ENCODE results near the gene RDX.
"Not testable (repeated sequence)": the region's sequence is repeated elsewhere in the genome, so short reads cannot be mapped to it uniquely, and the experiment has no call there.

The RDX gene

DNA sequence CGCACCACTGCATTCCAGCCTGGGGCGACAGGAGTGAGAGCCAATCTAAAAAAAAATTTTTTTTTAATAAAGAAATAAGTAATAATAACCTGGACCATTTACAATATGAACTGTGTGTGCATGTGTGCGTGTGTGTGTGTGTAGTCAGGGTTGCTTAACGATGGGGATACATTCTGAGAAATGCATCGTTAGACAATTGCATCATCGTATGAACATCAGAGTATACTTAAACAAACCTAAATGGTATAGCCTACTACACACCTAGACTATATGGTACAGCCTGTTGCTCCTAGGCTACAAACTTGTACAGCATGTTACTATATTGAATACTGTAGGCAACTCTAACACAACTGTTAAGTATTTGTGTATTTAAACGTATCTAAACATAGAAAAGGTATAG is 26.4 kb downstream of the RDX start:
- DNase-seq (ENCODE audit: low spot score): no peak

DNA sequence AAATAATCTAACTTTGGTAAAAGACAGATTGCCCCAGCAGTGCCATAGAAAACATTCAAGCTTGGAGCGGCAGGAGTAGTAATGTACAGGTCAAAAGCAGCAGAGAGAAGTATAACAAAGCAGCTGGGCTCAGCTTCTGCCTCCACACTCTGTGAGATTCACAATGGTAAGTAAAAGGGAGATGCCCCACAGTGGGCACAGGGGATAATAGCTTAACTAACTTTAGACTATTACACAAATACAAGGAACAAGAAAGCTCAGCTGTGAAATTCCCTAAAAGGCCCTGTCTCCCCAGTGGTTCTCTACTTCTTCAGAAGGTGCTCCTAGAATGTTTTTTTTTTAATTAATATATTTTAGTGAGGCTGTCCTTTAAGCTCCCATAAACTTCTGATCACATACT is 28.0 kb downstream of the RDX start:
- no peak for DNase-seq (ENCODE audit: low spot score)

DNA sequence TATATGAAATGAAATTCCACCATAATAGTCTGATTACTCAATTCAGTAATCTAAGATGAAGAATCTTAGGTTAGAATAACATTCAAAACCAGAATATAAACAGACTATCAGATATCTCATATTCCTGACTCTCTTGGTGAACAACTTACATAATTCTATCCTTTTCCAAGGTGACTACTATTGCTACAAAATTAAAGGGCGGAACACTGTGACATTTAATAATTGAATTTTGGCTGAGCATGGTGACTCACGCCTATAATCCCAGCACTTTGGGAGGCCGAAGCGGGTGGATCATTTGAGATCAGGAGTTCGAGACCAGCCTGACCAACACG is 34.4 kb downstream of the RDX start:
- DNase-seq (ENCODE audit: low spot score): no peak

DNA sequence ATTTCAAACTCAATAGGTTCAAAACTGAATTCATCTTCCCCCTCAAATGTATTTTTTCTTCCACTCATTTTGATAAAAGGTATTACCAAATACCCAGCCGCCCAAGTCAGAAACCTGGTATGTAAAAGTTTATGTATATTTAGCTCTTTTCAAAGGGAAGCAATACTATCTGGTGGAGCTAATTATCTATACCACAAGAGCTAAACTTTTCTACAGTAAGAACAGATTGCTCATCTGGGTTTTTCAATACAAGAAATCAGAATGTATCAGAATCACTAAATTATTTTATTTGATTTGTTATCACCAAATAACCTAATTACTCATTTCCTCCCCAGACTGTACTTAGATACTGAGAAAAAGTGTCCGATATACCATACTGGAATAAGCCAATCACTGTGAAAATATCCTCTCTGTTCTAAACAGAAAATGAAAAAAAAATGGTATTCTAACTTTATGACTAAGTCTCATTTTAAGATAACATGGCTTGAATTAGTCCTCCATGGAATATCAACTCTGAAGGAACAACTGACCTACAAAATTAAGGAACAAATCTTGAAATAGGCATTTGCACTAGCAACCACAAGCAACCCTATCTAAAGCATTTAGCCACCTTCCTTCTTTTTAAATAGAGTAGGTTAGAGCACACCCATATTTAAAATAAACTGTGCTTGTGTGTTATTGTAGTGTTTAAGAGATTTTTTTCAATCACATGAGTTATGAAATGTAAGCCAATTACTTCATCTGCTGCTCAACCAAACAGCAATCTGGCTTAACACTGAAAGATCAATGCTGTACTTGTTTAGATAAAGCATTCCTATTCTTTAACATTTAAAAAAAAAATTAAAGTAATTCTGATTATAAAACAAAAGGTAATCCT is 35.0 kb downstream of the RDX start:
- DNase-seq (ENCODE audit: low spot score): peak; percentile 3

DNA sequence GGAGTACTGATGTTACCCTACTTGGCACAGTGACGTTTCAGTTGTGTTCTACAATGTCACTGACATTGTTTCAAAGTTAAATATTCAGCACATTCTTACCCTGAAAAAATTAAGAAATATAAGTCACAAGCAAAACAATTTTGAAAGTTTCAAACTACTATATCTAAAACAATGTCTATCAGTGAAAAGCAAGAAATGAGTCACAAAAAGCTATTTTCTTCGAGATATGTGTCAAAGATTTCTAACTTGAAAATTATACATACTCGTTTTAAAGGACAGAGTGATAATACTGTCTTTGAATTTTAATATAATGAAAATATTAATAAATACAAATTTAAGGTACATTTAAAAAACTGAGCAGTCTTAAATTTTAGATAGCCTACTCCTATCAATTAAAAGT is 42.9 kb downstream of the RDX start:
- no peak for DNase-seq (ENCODE audit: low spot score)

DNA sequence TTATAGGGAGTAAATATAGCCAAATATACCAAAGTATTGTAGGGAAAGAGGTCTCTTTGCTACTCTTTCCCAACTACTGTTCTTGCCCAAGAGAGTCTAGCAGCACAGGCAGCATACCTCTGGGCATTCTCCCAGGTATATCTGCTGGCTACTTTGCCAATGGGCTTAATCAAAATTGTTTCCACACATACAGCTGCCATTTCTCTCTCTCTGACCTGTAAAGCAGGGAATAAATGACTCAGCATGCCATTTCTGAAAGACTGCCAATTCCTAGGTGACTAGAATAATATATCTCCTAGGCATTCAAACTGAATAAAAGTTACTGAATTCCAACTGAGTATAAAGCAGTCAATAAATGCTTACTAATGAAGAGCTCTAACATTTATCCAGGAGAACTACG is 44.6 kb downstream of the RDX start:
- DNase-seq (ENCODE audit: low spot score): no peak

DNA sequence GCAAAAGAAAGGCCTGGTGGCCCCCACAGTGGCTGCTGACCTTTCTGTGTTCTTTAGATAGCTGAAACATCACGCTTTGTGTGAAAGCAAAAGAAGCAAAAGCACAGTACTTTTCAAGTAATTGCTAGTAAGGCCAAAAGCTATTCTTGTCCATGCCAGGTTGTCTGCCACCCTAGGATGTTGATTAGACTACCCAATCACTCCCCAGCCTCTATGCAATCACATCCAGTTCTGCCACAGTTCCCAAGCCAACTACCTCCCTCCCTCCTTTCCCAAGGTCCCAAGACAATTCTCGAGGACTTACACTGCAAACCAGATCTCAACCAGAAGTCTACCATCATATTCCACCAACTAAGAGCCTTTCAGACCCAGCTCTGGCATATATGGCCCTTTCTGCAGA is 46.2 kb downstream of the RDX start:
- no peak for DNase-seq (ENCODE audit: low spot score)

DNA sequence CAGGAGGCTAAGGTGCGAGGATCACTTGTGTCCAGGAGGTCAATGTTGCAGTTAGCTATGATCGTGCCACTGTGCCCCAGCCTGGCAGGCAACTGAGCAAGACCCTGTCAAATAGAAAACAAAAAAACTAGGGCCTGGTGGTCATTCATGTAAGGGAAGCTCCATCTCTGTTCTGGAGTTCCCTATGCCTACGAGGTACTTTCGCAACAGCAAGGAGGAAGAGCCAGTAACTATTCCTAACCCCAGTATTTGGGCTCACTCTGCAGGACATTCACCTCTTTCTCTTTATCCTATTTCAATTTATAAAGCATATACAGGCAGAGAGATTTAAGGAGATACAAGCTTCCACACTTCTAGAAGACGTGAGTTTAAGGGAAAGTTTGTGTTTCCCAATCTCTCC is 46.6 kb downstream of the RDX start:
- no peak for DNase-seq (ENCODE audit: low spot score)

DNA sequence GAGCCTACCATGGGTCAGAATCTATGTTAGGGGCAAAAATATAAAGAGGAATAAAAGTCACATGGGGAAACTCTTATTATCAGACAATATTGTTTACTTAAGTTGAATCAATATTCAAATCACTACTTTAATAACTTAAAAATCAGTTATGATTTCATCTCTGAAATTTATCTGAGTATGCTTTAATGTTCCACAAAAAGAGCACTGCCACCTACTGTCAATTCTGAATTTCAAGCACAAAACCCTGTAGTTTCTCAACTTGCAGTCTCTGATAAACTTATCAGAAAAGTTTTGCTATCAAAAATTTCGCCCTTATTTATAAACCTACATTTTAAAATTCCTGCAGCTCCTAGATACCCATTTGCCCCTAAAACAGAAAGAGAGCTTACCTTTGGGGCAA is 47.3 kb downstream of the RDX start:
- no peak for DNase-seq (ENCODE audit: low spot score)

DNA sequence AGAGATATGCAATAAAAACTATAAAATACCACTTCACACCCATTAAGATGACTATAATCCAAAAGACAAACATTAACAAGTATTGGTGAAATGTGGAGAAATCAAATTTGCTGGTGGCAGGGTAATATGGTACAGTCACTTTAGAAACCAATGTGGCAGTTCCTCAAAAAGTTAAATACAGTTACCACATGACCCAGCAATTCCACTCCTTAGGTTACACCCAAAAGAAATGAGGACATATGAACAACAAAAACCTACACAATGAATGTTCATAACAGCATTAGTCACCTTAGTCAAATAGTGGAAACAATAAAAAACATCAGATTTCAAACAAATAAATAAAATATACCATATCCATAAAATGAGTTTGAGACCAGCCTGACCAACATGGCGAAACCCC is 52.6 kb downstream of the RDX start:
- DNase-seq (ENCODE audit: low spot score): no peak

DNA sequence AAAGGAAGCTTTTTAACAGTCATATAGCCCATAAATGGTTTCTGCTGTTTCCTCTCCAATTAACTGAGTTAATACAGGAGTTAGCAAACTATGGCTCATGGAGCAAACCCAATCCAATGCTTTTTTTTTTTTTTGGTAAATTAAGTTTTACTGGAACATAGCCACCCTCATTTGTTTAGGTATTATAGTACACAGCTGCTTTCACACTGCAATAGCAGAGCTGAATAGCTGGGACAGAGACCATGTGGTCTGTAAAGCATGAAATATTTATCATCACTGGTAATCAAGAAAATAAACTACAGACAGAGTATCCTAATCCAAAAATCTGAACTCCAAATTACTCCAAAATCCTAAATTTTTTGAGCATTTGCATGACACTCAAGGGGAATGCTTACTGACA is 53.7 kb downstream of the RDX start:
- DNase-seq (ENCODE audit: low spot score): no peak

DNA sequence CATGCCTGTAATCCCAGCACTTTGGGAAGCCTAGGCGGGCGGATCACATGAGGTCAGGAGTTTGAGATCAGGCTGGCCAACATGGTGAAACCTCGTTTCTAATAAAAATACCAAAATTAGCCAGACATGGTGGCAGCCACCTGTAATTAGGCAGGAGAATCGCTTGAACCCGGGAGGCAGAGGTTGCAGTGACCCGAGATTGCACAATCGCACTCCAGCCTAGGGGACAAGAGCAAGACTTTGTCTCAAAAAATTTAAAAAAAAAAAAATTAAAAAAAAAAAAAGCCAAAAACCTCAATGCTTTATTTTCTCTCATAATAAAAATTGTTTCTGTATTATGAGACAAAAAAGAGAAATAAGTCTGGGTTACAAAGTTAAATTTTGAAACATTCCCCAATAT is 54.2 kb downstream of the RDX start:
- no peak for DNase-seq (ENCODE audit: low spot score)

DNA sequence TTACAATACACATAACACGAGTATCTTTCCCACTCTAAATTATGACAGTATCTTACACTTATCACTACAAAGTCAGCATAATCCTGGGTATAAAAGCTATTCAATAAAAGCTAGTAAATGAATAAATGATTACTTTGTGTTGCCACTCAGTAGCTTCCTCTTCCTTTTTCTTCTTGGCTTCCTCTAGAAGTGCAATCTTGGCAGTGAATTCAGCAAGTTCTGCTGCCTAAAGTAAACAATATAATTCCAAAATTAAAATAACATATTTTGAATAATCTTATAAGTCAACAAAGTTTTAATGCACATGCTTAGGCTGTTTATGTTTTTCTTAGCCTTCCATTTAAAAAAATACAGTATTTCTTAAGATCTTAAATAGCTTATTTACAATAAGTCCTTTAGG is 60.4 kb downstream of the RDX start:
- DNase-seq (ENCODE audit: low spot score): no peak

DNA sequence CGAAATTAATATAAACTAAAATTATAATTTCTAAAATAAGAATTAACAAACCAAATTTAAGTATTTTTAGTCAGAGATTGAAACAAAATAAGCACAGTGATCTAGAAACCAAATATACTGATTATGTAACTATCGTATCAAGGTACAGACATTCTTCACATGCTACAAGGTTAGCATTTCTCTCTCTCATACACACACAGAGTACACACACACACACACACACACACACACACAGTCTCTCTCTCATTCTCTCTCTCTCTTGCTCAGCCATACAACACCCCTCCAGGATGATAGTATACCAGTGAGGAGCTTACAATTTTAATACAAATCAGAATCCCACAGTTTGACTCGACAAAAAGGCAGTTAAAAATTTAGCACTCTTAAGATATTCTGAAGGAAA is 66.0 kb downstream of the RDX start:
- DNase-seq (ENCODE audit: low spot score): no peak

DNA sequence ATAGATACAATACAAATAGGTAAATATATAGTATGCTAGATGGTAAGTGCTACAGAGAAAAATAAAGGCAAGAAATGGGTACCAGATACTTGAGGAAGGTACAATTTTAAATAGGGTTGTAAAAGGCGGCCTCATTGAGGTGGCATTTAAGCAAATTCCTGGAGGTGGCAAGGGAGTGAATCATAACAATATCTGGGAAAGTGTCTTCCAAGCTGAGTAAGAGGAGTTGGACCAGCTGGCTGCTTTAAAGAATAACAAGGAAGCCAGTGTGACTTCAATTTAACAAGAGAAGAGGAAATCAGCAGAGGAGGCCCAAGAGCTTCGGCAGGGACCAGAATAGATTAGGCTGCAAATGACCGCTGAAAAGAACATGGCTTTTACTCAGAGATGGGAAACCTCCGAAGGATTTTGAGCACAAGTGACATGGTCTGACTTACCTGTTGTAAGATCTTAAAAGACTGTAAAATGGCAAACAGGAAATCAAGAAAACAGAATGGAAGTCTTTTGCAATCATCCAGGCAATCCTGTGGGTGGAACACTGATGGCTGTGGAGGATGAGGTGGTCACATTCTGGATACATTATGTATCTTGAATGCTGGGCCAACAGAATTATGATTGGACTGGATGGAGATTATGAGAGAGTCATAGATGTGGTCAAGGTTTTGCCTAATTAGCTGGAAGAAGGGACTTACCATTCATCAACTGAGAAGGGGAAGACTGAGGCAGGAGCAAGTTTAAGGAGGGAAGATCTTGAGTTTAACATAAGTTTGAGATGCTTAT is 77.2 kb downstream of the RDX start:
- DNase-seq (ENCODE audit: low spot score): no peak

DNA sequence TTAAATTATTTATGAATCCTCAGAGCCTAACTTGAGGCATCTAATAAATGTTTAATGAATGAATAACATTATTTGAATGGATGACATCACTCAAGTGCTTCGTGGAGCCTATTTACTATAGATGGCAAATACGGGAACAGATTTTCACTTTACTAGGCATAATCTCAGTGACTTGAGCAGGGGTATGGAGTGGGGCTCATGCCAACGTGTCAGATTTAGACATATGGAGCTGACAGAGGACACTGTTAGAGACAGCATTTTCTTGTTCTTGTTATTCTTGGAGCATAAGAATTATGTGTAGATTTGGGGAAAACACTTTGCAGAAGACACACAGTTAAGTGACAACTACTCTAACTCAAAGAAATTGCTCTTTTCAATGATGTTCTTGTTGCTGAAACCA is 78.5 kb downstream of the RDX start:
- DNase-seq (ENCODE audit: low spot score): no peak

DNA sequence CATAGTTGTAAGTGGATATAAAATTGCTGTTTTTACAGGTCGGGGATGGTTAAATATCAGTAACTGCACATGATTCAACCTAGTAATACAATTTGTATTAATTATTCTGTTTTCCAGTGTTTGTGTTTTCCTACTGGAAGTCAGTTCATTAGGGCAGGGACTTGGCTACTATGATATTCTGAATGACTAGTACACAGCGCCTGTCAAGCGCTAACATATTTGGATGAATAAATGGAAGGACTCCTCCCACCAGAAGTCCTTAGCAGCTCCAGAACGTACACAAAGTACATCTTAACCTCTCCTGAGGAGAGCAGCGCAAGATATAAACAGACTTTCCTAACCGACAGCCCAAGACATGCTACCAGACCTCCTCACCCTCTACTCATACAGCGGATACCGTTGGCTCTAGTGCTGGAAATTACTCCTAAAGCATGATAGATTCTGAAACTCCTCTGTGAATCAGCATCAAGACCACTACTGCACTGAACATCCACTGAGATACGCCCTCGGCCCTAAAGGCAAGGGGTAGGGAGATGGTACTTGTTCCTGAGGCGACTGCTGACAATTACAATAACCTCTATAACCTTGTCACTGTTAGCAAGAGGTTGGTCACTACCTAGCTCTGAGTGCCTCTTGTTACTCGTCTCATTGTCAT is 79.1 kb downstream of the RDX start:
- no peak for DNase-seq (ENCODE audit: low spot score)

DNA sequence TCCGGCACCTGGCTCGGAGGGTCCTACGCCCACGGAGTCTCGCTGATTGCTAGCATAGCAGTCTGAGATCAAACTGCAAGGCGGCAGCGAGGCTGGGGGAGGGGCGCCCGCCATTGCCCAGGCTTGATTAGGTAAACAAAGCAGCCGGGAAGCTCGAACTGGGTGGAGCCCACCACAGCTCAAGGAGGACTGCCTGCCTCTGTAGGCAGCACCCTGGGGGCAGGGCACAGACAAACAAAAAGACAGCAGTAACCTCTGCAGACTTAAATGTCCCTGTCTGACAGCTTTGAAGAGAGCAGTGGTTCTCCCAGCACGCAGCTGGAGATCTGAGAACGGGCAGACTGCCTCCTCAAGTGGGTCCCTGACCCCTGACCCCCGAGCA is 87.1 kb downstream of the RDX start:
- not testable (repeated sequence) for DNase-seq (ENCODE audit: low spot score)

DNA sequence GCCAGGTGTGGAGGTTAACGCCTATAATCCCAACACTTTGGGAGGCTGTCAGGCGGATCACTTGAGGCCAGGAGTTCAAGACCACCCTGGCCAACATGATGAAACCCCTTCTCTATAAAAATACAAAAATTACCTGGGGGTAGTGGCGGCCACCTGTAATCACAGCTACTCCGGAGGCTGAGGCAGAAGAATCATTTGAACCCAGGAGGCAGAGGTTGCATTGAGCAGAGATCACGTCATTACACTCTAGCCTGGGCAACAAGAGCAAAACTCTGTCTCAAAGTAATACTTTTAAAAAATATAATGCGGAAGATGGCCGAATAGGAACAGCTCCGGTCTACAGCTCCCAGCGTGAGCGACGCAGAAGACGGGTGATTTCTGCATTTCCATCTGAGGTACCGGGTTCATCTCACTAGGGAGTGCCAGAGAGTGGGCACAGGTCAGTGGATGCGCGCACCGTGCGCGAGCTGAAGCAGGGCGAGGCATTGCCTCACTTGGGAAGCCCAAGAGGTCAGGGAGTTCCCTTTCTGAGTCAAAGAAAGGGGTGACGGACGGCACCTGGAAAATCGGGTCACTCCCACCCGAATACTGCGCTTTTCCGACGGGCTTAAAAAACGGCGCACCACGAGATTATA is 87.6 kb downstream of the RDX start:
- not testable (repeated sequence) for DNase-seq (ENCODE audit: low spot score)

DNA sequence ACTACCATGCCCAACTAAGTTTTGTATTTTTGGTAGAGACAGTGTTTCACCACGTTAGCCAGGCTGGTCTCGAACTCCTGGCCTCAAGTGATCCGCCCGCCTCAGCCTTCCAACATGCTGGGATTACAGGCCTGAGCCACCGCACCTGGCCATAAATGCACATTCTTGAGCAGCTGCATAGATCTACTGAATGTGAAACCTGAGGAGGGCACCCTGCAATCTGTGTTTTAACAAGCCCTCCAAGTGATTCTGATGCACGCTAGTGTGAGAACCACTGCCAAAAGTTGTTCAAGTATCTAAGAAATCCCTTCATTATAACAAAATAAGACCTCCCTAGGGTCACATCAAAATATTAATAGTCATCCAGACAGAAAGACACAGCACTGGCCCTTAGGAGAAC is 89.3 kb downstream of the RDX start:
- no peak for DNase-seq (ENCODE audit: low spot score)

DNA sequence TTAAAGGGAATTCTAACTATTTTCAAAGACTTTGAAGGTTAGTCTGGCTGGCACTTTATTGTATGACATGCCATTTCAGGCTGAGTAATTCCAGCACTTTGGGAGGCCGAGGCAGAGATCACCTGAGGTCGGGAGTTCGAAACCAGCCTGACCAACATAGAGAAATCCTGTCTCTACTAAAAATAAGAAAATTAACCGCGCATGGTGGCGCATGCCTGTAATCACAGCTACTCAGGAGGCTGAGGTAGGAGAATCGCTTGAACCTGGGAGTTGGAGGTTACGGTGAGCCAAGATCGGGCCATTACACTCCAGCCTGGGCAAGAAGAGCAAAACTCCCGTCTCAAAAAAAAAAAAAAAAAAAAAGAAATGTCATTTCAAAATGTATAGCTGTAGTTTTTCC is 95.6 kb downstream of the RDX start:
- no peak for DNase-seq (ENCODE audit: low spot score)

DNA sequence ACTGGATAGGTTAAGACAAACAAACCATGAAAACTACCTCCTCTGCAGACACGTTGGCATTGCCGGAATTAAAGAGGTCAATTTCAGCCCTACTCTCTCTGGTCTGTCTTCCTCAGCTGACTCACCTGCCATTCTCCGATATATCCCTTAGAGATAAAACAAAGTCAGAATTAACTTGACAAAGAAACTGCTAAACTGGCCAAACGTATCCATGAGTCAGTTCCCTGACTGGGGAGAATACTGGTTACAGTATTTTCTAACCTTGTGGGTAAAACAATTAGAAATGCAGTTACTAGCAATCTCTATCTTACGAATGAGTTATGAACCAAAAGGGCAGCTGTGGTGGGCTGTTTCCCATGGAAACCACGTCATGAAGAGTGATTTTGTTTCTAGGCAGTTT is 96.2 kb downstream of the RDX start:
- no peak for DNase-seq (ENCODE audit: low spot score)
